Epithelial cell of esophagus (primary cell): ENCODE data around the gene ZNF333.

Experiments used
- DNase-seq: peaks from one replicate; pipeline ENCODE4 v3.0.0; 2010; ENCODE audit warnings: low read depth
- H3K4me3 ChIP-seq: 2 replicates; pipeline ENCODE4 v1.5.1; 2011; ENCODE audit warnings: mild to moderate bottlenecking, low read length, control low read depth
- CTCF ChIP-seq: IDR thresholded peaks from 2 replicates; pipeline ENCODE4 v1.5.1; 2011; ENCODE audit warnings: low read depth, mild to moderate bottlenecking, low read length, control low read depth, inconsistent platforms; ENCODE audit not compliant: insufficient read depth; ENCODE audit errors: missing control alignments

ZNF333 gene

DNA sequence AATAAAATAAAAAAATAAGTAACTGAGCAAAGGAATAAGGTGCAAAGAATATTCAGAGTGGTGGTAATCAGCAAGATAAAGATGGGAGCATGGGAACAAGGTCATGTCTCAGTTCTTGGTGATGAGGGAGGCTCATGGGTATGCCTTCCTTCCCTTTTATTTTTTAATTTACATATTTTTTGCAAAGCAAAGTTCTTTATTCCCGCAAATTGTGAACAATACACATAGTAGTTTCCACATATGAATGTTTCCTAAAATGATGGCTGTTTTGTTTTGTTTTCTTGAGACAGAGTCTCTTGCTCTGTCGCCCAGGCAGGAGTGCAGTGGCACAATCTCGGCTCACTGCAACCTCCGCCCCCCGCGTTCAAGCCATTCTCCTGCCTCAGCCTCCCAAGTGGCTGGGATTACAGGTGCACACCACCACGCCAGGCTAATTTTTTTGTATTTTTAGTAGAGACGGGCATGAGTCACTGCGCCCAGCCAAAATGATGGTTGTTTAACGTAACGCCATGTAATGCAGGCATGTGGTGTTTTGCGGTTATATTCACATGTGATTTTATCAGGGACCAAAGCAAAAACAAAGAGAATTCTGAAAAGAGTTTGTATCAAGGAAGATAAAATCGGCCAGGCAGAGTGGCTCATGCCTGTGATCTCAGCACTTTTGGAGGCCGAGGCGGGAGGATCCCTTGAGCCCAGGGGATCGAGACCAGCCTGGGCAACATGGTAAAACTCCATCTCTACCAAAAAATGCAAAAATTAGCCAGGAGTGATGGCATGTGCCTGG is 93.0 kb downstream of the ZNF333 start:
- TF ChIP-seq CTCF, result no peak
- DNase-seq, result no peak
- H3K4me3 ChIP-seq, result no peak overlapping the region
